GM19467 (cell line): ENCODE results near the gene MYH3.

ENCODE experiments used
- ATAC-seq: cut with Tn5 transposase; IDR thresholded peaks from one replicate; pipeline ENCODE4 v1.9.1; 2021; ENCODE audit warnings: mild to moderate bottlenecking, moderate library complexity; ENCODE audit not compliant: unreplicated experiment

MYH3 gene

GRCh38 chr17:10651927-10652326, 5.2 kb downstream of the MYH3 start:
- ATAC-seq, result no peak

GRCh38 chr17:10649602-10650001, 7.5 kb downstream of the MYH3 start:
- no peak for ATAC-seq

- ATAC-seq, result no peak
Measured at GRCh38 chr17:10648956-10649355, 8.2 kb downstream of the MYH3 start.

- ATAC-seq, result no peak
Measured at GRCh38 chr17:10648381-10648780, 8.7 kb downstream of the MYH3 start.

- no peak for ATAC-seq
Measured at GRCh38 chr17:10646392-10646990, 10.6 kb downstream of the MYH3 start.

GRCh38 chr17:10640475-10640874, 16.6 kb downstream of the MYH3 start:
- ATAC-seq, result no peak

GRCh38 chr17:10638151-10638550, 19.0 kb downstream of the MYH3 start:
- no peak for ATAC-seq

DNA sequence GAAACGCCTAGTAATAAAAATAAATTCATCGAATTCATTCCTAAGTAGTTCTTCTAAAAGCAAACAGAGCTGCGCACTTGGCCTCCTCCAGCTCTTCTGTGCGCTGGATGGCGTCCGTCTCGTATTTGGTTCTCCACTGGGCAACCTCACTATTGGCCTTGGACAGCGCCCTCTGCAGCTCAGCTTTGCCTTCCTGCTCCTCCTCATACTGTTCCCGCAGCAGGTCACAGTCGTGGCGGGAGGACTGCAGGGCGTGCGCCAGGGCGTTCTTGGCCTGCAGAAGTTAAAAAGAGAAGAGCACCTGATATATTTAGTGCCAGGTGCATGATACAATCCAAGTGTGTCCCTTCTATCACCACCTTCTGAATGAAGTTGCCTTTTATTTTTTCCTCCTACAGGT, 21.8 kb downstream of the MYH3 start:
- no peak for ATAC-seq

- ATAC-seq, result peak; percentile 97
Measured at GRCh38 chr17:10633738-10634379, 23.2 kb downstream of the MYH3 start.

DNA sequence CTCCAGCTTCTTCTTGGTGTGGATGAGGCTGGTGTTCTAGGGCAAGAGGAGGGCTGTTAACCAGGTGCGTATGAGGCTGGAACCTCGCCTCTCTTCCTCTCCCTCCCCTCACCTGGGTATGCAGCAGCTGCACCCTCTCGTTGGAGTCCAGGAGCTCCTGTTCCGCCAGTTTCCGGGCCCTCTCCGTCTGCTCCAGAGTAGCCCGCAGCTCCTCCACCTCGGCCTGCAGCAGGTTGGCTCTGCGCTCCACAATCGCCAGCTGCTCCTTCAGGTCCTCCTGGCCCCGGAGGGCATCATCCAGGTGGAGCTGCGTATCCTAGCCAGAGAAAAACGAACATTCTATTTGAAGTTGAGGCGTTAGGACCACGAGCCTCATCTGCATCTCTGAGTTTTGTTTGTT, 25.4 kb downstream of the MYH3 start:
- no peak for ATAC-seq

DNA sequence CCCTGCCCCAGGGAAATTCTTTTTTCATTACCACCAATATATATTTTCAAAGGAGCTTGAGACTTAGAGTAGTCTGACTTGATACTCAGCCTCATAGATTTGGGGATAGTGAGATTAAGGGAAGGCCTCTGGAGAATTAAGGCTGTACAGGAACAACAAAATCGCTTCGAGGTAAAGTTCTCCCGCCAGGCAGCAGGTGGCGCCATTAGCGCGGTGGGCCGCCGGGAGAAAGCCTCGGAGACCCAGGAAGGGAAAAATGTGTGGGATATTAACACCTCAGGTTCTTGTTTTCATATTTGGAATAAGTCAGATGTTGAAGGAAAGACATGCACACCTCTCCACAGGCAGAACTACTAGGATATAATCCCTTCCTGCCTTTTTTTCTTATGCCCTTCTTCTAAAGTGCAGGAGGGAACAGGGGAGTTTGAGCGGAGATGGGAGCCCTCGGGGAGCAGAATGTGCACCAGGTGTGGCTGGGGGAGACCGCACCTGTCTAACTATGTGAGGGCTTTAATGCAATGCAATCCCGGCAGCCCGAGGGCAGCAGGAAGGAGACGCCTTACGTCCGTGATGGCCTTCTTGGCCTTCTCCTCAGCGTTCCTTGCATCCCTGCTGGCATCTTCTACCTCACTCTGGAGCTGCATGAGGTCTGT, 25.9 kb downstream of the MYH3 start:
- ATAC-seq, result no peak

- ATAC-seq, result no peak
Measured at GRCh38 chr17:10629706-10630105, 27.4 kb downstream of the MYH3 start.

DNA sequence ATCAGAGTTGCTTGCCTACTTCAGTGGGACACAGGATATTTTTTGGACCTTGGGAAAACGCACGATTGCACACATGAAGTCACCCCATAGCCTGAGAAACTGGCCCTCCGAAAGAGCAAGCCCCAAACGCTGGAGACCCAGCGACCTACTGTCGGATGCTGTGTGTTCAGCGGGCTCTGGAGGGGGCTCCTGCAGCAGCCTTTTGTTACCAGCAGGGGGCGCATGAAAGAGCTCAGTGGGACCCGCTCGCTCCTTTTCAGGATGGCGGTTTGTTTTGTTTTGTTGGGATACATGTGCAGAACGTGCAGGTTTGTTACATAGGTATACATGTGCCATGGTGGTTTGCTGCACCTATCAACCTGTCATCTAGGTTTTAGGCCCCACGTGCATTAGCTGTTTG, 28.4 kb downstream of the MYH3 start:
- no peak for ATAC-seq

GRCh38 chr17:10626390-10626789, 30.7 kb downstream of the MYH3 start:
- ATAC-seq, result no peak

DNA sequence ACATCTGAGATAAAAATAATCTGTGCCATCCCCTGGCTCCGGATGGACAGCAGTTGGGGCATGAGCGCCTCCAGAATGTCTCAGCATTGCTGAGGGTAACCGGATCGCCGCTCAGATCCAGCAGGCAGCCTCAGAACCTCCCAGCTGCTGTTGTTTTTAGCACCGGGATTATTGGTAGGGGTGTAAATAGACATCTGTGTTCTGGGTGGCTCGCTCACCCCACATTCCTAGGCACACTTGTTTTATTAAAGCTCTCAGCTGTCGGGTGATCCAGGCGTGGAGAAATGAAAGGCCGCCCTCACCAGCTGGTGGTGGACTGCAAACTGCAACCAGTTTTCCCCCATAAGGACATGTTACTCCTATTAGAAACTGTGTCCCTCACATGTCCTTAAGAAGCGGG, 32.1 kb downstream of the MYH3 start:
- no peak for ATAC-seq

- ATAC-seq, result no peak
Measured at GRCh38 chr17:10623737-10624338, 33.3 kb downstream of the MYH3 start.

GRCh38 chr17:10622617-10623485, 34.3 kb downstream of the MYH3 start:
- ATAC-seq, result no peak

- ATAC-seq, result no peak
Measured at GRCh38 chr17:10621397-10621796, 35.7 kb downstream of the MYH3 start.

DNA sequence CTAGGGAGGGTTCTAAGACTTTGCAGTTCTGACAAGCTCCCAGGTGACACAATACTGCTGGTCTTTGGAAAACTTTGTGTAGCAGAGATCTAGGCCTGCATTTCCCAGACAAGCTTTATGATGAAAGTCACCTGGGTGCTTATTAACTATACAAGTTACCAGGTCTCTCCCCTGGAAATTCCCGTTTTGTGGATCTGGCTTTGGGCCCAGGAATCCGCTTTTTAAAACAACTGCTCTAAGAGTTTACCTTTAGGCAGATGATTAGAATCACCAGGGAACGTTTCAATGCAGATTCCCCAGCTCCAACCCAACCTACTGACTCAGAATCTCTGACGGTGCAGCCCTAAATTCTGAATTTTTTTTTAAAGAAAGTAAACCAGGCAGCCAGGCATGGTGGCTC, 36.3 kb downstream of the MYH3 start:
- ATAC-seq, result no peak

DNA sequence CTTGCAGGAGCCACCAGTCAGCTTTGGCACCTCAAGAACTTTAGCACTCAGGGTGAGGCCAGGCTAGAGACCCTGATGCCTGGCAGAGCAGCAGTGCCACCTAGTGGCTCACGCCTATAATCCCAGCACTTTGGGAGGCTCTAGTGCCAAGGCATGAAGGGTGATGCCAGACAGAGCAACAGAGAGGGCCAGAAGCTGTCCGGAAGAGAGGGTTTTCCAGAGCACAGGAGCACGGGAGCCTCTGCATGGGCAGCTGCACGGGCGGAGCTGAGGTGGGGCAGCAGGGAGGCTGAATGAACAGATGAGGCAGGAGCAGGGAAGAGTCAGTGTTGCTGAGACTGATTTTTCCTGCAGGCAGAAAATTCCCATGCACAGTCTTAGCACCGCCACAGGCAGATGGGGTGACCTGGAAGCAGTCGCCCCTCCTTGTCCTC, 38.9 kb downstream of the MYH3 start:
- no peak for ATAC-seq

GRCh38 chr17:10617120-10617505, 40.0 kb downstream of the MYH3 start:
- no peak for ATAC-seq
